Aorta (tissue), 5 donors: ENCODE measurements around the gene ANKFN1. TPM values are rescaled to one million over a fixed set of nuclear protein-coding genes. Genes with fewer than 3 reads are reported as not detected.

Experiments
- ATAC-seq: fragments of 200-7000 bp; cut with Tn5 transposase; one replicate; pipeline ENCODE4 v1.9.1; 2022; ENCODE audit warnings: moderate library complexity; ENCODE audit not compliant: low FRiP score
- DNase-seq, 2 donors: peaks; one replicate each; pipeline ENCODE4 v3.0.0-alpha.2; 2020
- H3K27ac ChIP-seq, 2 donors: one replicate each; pipeline ENCODE4 v1.5.1; 2013; ENCODE audit warnings: low read length in 2 of 2, mild to moderate bottlenecking in 2 of 2, moderate library complexity in 2 of 2, control low read depth in 1 of 2, inconsistent platforms in 1 of 2, low read depth in 1 of 2
- H3K27me3 ChIP-seq, 2 donors: one replicate each; pipeline ENCODE4 v1.6.1; 2013; ENCODE audit warnings: control low read depth in 1 of 2, low read length in 1 of 2, mild to moderate bottlenecking in 1 of 2, moderate library complexity in 1 of 2; ENCODE audit not compliant: insufficient read depth in 2 of 2, control insufficient read depth in 1 of 2
- H3K36me3 ChIP-seq, 2 donors: one replicate each; pipeline ENCODE4 v1.6.1; 2013; ENCODE audit warnings: control low read depth in 1 of 2, low read length in 1 of 2, mild to moderate bottlenecking in 1 of 2; ENCODE audit not compliant: insufficient read depth in 2 of 2, control insufficient read depth in 1 of 2
- H3K4me1 ChIP-seq, 2 donors: one replicate each; pipeline ENCODE4 v1.6.1; 2013; ENCODE audit warnings: low read length in 2 of 2, control low read depth in 1 of 2, mild to moderate bottlenecking in 1 of 2, moderate library complexity in 1 of 2; ENCODE audit not compliant: insufficient read depth in 2 of 2, control insufficient read depth in 1 of 2
- H3K4me3 ChIP-seq, 2 donors: one replicate each; pipeline ENCODE4 v1.5.1; 2013; ENCODE audit warnings: low read length in 2 of 2, control low read depth in 1 of 2, mild to moderate bottlenecking in 1 of 2
- H3K9me3 ChIP-seq: one replicate; pipeline ENCODE4 v1.6.1; 2013; ENCODE audit warnings: mild to moderate bottlenecking, low read length; ENCODE audit not compliant: control insufficient read depth
- WGBS, 2 donors: extraction: QIAGEN DNeasy Blood & Tissue Kit; methylation state at CpG; one replicate each; pipeline ENCODE4 v1.1.7; 2013; 5-methylcytosine and 5-hydroxymethylcytosine counted together
- intact Hi-C, 2 donors: fragments of 100-400 bp; cut with DNase I; formaldehyde crosslinking; loops; one replicate each; pipeline versions ENCODE4 v1.14.2 to v1.15.0; 2022
- polyA plus RNA-seq, 2 donors: library from polyadenylated mRNA; stranded (reverse); fragments of 200-250 nt; gene quantifications; one replicate each; pipeline ENCODE4 v1.2.3, GENCODE V29; 2013
- total RNA-seq, 2 donors: library from RNA; stranded (reverse); fragmentation: NEBNext Ultra II Directional; extraction: Animal tissue kit (Norgen Biotek cat#: 25700); gene quantifications; one replicate each; pipeline ENCODE4 v1.2.1, GENCODE V29; 2021
- donor health status: healthy with polysubstance abuse.
- donor health status: Bipolar disorder and iron deficiency.
- donor health status: DM: no; HTN: no; CAD: no.
- donor health status: DM: no; HTN: no; CAD: no.
- donor health status: DM: yes; HTN: yes; CAD: no.

Gene ANKFN1
- total and polyA plus RNA-seq, 4 donors: 0.15 to 0.99 (median 0.26) TPM; not detected in 1

GRCh38 chr17:56452461-56452860 lies 299.2 kb downstream of the ANKFN1 start:
- H3K4me3 ChIP-seq: no peak overlapping the region
- no peaks in the 10 kb centered on the region for H3K36me3 ChIP-seq
- no peak overlapping the region for H3K27ac ChIP-seq
- WGBS, 2 donors: 83 to 90% methylated on average over 1 of the region's 1 CpG
- H3K4me1 ChIP-seq: no peaks in the 10 kb centered on the region
- ATAC-seq (no peak), DNase-seq (no peak)
- intact Hi-C loops: no loop called here
- H3K9me3 ChIP-seq: peaks cover 1% of the 10 kb centered on the region
- no peaks in the 10 kb centered on the region for H3K27me3 ChIP-seq

GRCh38 chr17:56457501-56457900 lies 304.2 kb downstream of the ANKFN1 start:
- no peaks in the 10 kb centered on the region for H3K27me3 ChIP-seq
- intact Hi-C loops: no loop called here
- peaks cover 1% of the 10 kb centered on the region for H3K9me3 ChIP-seq
- DNase-seq (no peak), ATAC-seq (no peak)
- no peak overlapping the region for H3K27ac ChIP-seq
- no peaks in the 10 kb centered on the region for H3K4me1 ChIP-seq
- no peak overlapping the region for H3K4me3 ChIP-seq
- H3K36me3 ChIP-seq: no peaks in the 10 kb centered on the region
- WGBS, 2 donors: 54 to 57% methylated on average over 5 of the region's 5 CpGs

GRCh38 chr17:56465886-56466285 lies 312.6 kb downstream of the ANKFN1 start:
- no peaks in the 10 kb centered on the region for H3K9me3 ChIP-seq
- H3K27ac ChIP-seq: no peak overlapping the region
- no peaks in the 10 kb centered on the region for H3K36me3 ChIP-seq
- no peak overlapping the region for H3K4me3 ChIP-seq
- no peaks in the 10 kb centered on the region for H3K4me1 ChIP-seq
- ATAC-seq: no peak
- no peaks in the 10 kb centered on the region for H3K27me3 ChIP-seq
- DNase-seq: no peak
- intact Hi-C loops: no loop called here
- 79 to 83% methylated on average over 1 of the region's 1 CpG for WGBS, 2 donors

- intact Hi-C loops: no loop called here
- Histone ChIP-seq H3K9me3 (no peaks in the 10 kb centered on the region), H3K36me3 (no peaks in the 10 kb centered on the region), H3K27me3 (no peaks in the 10 kb centered on the region), H3K27ac (no peak overlapping the region), H3K4me1 (no peaks in the 10 kb centered on the region), H3K4me3 (no peak overlapping the region)
- no peak for ATAC-seq
- DNase-seq: no peak
- WGBS, 2 donors: 51 to 58% methylated on average over 2 of the region's 2 CpGs
Observed at GRCh38 chr17:56468840-56469239, 315.6 kb downstream of the ANKFN1 start.

- no peak for DNase-seq
- Histone ChIP-seq H3K27ac (no peak overlapping the region), H3K27me3 (no peaks in the 10 kb centered on the region), H3K36me3 (no peaks in the 10 kb centered on the region), H3K9me3 (no peaks in the 10 kb centered on the region), H3K4me3 (no peak overlapping the region), H3K4me1 (no peaks in the 10 kb centered on the region)
- intact Hi-C loops: no loop called here
- ATAC-seq: no peak
- 93% methylated on average over 3 of the region's 3 CpGs for WGBS, 2 donors
Observed at GRCh38 chr17:56471696-56472095, 318.4 kb downstream of the ANKFN1 start.

- H3K27ac ChIP-seq: no peak overlapping the region
- H3K36me3 ChIP-seq: no peaks in the 10 kb centered on the region
- no peaks in the 10 kb centered on the region for H3K27me3 ChIP-seq
- intact Hi-C loops: no loop called here
- no peaks in the 10 kb centered on the region for H3K9me3 ChIP-seq
- no peak for ATAC-seq
- H3K4me3 ChIP-seq: no peak overlapping the region
- WGBS, 2 donors: 84 to 87% methylated on average over 1 of the region's 1 CpG
- no peaks in the 10 kb centered on the region for H3K4me1 ChIP-seq
- no peak for DNase-seq
Observed at GRCh38 chr17:56475116-56475515, 321.8 kb downstream of the ANKFN1 start.

GRCh38 chr17:56478836-56479447 lies 325.7 kb downstream of the ANKFN1 start:
- Histone ChIP-seq H3K9me3 (no peaks in the 10 kb centered on the region), H3K36me3 (no peaks in the 10 kb centered on the region), H3K27ac (no peak overlapping the region), H3K27me3 (no peaks in the 10 kb centered on the region), H3K4me3 (no peak overlapping the region), H3K4me1 (no peaks in the 10 kb centered on the region)
- WGBS, 2 donors: 82 to 83% methylated on average over 7 of the region's 7 CpGs
- intact Hi-C loops: no loop called here
- DNase-seq (no peak), ATAC-seq (no peak)

- intact Hi-C loops: no loop called here
- Histone ChIP-seq H3K27me3 (peaks cover 0 to 1% of the 10 kb centered on the region in 2 donors), H3K4me1 (no peaks in the 10 kb centered on the region), H3K36me3 (no peaks in the 10 kb centered on the region), H3K4me3 (no peak overlapping the region), H3K27ac (no peak overlapping the region), H3K9me3 (no peaks in the 10 kb centered on the region)
- ATAC-seq (no peak), DNase-seq (no peak)
- 13 to 22% methylated on average over 1 of the region's 1 CpG for WGBS, 2 donors
Observed at GRCh38 chr17:56480501-56480900, 327.2 kb downstream of the ANKFN1 start.

GRCh38 chr17:56481659-56482058 lies 328.4 kb downstream of the ANKFN1 start:
- no peak for ATAC-seq
- Histone ChIP-seq H3K9me3 (no peaks in the 10 kb centered on the region), H3K27me3 (peaks cover 0 to 1% of the 10 kb centered on the region in 2 donors), H3K4me3 (no peak overlapping the region), H3K27ac (no peak overlapping the region), H3K36me3 (no peaks in the 10 kb centered on the region), H3K4me1 (no peaks in the 10 kb centered on the region)
- WGBS, 2 donors: 82 to 84% methylated on average over 5 of the region's 5 CpGs
- intact Hi-C loops: no loop called here
- no peak for DNase-seq
